ENCODE results near the gene FAM107B. TPM values are rescaled to one million over a fixed set of nuclear protein-coding genes. Genes with fewer than 3 reads are reported as not detected.
"Not testable (repeated sequence)": the region's sequence is repeated elsewhere in the genome, so short reads cannot be mapped to it uniquely, and the experiment has no call there.

The FAM107B gene
- polyA plus RNA-seq, 1 donor, result 105 TPM

DNA sequence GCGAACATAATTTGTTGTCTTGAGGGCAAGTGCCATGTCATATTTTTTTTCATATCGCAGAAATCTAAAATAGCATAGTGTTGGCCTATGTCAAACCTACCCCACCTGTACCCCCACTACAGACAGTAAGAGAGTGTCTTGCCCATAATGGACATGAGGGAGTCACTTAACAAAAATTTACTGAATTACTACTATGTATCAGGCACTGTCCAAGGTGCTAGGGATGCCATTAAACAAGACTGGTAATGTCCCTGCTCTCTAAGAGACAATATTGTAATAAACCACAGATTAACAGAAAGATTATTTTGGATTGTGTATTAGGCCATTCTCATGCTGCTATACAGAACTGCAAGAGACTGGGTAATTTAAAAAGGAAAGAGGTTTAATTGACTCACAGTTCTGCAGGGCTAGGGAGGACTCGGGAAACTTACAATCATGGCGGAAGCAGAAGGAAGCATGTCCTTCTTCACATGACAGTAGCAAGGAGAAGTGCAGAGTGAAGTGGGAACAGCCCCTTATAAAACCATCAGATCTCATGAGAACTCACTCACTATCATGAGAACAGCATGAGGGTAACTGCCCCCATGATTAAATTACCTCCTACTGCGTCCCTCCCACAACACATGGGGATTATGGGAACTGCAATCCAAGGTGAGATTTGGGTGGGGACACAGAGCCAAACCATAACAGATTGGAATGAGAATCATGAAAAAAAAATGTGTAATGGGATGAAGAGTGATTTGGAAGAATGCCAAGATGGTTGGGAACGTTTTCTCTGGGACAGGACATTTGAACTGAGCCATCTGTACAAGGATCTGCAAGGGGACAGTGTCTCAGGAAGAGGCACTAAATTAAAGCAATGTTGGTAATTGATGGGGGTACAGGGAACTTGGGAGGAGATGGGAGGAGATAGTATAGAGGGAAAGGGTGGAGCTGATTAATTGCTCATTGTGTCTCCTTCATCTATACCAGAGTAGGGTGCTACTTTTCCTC is 108.5 kb downstream of the FAM107B start:
- no peak for DNase-seq

DNA sequence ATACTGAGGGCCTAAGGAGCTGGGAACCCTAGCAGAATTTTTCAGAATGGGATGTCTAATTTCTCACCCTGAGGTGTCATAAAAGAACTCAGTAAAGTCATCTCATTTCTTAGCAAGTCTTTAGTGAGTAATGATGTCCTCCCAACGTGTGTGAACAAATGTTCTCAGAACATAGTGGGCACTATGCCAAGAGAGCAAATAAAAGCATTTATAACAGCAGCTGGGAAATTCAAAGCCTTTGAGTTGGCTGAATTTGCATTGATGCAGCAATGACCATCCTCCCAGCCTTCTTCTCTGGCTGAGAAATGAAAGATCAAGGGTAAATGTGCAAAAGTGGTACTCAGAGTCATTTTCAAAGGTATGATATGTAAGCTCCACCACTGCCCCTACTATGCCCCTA is 109.4 kb downstream of the FAM107B start:
- no peak for DNase-seq

DNA sequence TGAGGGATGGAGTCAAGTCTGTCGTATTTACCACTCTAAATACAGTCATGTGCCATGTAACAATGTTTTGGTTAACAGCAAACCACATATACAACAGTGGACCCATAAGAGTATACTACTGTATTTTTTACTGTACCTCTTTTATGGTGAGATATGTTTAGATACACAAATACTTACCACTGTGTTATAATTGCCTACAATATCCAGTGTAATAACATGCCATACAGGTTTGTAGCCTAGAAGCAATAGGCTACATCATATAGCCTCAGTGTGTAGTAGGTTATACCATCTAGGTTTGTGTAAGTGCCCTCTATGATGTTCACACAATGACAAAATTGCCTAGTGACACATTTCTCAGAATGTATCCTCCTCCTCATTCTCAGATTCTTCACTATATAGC is 110.4 kb downstream of the FAM107B start:
- no peak for DNase-seq

DNA sequence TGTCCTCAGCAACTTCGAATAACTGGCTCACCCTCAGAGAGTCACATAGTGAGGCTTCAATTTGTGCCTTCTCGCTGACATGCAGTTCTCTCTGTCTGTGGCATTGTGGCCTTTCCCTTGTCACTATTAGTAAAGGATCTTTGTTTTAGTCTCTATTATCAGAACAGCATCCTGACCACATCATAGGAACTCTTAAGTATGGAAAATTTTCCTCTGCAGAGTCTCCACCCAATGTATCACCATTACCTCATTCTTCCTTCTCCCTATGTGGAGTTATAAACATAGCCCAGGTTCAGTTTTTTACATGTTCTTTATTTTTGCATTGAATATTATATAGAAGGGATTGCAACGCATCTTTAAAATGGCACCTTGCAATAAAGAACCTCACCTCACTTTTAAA is 112.9 kb downstream of the FAM107B start:
- no peak for DNase-seq

GRCh38 chr10:14660831-14661230 is 113.9 kb downstream of the FAM107B start:
- DNase-seq, result no peak

DNA sequence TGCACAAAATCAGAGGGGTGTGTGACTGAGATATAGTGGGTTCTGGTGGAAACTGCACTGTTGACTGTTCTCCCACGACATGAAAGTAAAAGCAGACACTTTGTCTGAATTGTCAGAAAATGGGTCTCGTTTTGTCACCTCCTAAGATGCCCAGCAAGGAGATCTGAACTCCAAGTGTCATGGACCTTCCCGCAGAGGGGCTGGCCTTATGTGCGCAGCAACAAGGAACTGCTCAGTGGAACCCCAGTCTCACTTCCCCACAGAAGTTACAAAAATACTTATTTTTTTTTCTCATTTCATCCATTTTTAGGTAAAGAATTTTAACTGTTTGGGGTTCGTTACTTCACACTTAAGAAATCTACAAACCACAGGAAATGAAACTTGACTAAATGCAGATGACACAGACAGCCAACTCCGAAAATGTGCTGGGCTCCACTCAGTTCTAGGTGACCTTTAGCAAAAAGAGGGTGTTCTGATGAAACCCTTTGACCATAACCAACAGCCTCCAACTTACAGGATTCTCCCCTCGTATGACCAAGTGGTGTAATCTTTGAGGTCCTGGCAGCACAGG is 115.0 kb downstream of the FAM107B start:
- DNase-seq, result no peak

- DNase-seq, result not testable (repeated sequence)
Measured at GRCh38 chr10:14659137-14659536, 115.6 kb downstream of the FAM107B start.

DNA sequence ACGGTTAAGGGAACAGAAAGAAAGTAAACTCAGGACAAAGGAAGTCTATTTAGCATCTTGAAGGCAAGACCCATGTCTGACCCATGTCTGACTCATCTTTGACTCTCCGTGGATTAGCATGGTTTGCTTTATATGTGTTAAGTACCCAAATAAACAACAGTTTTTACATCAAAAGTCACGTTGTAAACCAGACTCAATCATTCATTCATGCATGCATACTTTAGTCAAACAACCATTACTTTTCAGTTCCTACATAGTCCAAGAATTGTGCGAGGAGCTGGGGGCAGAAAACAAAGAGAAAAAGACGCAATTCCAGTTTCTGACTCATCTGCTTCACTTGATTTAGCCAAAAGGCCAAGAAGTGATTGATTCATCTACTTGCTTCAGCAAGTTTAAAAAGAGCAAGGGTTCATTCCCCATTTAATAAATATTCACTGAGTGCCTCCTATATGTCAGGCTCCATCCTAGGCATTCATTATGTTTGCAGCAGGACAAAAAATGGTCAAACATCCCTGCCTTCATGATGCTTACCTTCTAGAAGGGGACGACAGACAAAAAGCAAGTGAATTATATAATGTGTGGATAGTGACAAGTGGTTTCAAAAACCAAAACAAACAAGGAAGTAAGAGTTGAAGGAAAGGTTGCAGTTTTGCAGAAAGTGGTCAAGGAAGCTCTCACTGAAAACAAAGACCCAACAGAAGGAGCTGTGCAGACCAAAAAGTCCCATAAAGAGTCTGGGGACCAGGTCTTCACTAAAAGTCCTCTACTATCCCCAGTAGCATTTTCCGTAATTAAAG is 116.2 kb downstream of the FAM107B start:
- DNase-seq, result no peak

- DNase-seq, result no peak
Measured at GRCh38 chr10:14656052-14656730, 118.5 kb downstream of the FAM107B start.

GRCh38 chr10:14654821-14655382 is 119.8 kb downstream of the FAM107B start:
- DNase-seq, result no peak

GRCh38 chr10:14653271-14654161 is 121.2 kb downstream of the FAM107B start:
- peak; percentile 81 for DNase-seq

- no peak for DNase-seq
Measured at GRCh38 chr10:14652816-14653215, 121.9 kb downstream of the FAM107B start.

DNA sequence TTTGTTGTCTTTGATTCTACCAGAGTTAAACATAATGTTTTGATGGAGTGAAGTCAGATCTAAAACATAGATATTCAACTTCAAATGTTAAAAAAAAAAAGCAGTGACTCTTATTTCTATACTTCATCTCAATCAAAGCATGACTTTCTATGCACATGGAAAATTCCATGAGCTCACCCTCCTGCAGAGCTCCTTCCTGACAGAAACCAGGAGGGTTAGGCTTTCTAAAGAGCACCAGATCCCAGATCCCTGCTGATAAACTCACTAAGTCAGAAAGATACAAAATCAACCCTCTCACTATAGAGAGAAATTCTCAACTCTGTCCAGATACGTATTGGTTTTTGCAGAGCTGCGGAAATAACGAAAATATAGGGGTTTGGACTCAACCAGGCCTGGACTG is 122.6 kb downstream of the FAM107B start:
- no peak for DNase-seq

DNA sequence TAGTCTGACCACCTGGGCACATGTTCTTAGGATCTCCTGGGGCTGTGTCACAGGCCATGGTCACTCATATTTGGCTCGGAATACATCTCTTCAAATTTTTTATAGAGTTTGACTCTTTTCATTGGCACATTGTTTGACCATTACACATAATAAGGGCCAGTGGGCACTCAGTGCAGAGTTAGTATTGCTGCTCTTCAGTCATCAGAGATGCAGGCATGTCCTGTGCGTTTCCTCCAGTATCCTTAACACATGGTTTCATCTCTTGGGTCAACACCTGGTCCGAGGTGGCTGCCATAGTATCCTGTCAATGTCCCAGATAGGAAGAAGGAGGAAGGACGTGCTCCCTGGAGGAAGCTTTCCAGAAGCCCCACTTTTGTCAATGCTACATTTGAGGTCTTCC is 125.0 kb downstream of the FAM107B start:
- DNase-seq, result no peak

DNA sequence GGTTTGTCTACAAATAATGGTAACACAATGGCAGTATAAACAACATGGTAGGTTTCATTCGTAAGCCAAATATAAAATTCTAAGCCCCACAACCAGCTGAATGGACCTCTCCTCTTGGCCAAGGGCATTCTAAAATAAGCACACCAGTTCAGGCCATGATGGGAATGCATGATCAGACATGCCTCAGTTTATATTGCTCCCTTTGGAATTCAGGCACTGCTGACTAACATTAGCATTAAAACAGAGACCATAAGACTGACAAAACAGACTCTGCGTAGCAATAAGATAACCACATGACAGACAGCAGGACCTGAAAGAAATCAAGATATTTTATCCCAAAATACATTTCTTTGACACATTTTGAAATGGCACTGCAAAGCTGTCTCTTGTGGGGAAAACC is 125.8 kb downstream of the FAM107B start:
- DNase-seq, result no peak

- peak; percentile 94 for DNase-seq
Measured at GRCh38 chr10:14648005-14648765, 126.5 kb downstream of the FAM107B start.

DNA sequence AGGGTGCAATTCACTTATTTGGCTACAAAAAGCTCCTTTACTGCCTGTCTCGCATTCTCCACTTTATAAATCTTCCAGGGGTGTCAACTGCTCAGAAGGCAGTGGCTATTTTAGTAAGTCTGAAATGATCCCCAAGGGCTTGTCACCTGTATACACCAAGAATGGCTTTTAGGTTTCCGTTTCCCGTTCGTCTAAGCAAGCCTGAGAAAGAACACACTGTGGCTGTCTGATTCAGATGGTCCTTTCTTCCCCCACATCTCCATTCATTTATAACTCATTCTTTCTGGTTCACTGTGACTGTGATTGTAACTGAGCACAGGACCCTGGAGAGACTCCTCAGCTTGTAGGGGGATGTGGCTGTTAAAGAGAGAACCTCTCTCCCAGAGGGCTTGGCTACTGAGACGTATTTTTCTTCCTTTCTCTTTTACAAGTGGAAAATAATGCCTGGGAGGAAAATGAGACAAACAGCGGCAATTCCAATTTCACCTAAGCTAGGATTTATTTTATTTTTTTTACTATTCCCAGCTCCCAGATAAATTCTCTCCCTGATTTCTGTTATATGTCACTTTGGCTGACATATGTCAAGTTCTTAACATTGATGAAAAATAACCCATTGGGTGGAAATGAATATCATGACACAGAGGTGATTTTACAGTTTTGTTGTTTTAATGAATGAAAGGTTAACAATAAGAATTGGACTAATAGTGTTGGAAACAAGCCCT is 129.3 kb downstream of the FAM107B start:
- no peak for DNase-seq

DNA sequence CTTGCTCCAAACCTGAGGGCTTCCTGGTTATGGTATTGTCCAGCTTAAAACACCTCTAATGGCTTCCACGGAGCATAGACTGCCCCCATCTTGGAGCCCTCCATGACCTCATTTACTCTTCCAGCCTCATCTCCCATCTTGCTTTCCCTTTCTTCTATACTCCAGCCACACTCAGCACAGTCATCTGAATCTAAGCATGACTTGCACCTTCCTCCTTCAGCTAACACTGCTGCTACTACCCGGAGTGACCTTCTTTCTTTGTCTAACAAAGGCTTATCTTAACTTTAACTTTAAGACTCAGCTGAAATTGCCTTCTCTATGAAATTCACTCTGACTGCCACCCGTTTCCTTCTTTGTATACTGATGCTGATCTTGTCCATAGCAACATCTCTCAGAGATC is 135.1 kb downstream of the FAM107B start:
- DNase-seq, result no peak

DNA sequence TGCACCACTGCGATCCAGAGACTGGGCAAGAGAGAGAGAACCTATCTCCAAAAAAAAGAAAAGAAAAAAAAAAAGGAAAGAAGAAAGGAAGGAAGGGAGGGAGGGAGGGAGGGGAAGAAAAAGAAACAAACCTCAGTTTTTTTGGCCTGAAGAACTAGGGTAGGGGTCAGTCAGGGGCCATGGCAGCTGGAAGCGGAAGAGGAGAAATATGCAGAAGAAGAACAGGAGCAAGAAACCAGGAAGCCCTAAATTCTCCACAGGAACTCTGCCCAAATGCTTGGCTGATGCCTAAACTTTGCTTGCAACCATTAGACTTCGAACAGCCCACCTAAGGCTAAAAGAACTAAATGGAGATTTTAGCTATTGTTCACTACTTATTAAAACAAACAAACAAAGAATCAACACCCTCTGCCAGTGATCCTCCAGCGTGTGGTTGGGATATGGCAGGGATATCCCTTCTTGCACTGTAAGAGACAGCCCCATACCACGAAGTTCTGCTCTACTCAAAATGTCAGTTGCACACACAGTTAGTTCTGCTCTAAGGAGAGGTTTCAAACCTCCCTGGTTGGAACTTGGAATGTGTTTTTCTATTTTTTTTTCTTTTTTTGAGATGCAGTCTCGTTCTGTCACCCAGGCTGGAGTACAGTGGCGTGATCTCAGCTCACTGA is 139.5 kb downstream of the FAM107B start:
- DNase-seq, result no peak

Measured in left kidney (tissue), 2 donors.